NCI-H2196 (cell line): ENCODE data around the gene SLC12A7.
"Not testable (repeated sequence)": the region's sequence is repeated elsewhere in the genome, so short reads cannot be mapped to it uniquely, and the experiment has no call there.

Experiments
- DNase-seq: peaks from one replicate; lab custom pipeline; 2025; ENCODE audit not compliant: unreplicated experiment; lab: John Stamatoyannopoulos, UW

Gene SLC12A7

GRCh38 chr5:1127959-1128785, 16.3 kb upstream of the SLC12A7 start:
- peak; percentile 57 for DNase-seq

- not testable (repeated sequence) for DNase-seq
Observed at GRCh38 chr5:1125695-1126094, 13.8 kb upstream of the SLC12A7 start.

GRCh38 chr5:1125030-1125357, 13.1 kb upstream of the SLC12A7 start:
- DNase-seq, result no peak

GRCh38 chr5:1124205-1125029, 12.6 kb upstream of the SLC12A7 start:
- no peak for DNase-seq

- DNase-seq, result no peak
Observed at GRCh38 chr5:1123418-1124147, 11.7 kb upstream of the SLC12A7 start.

GRCh38 chr5:1122511-1123294, 10.8 kb upstream of the SLC12A7 start:
- no peak for DNase-seq

GRCh38 chr5:1121891-1122290, 10.0 kb upstream of the SLC12A7 start:
- no peak for DNase-seq

- no peak for DNase-seq
Observed at GRCh38 chr5:1121044-1121443, 9.2 kb upstream of the SLC12A7 start.

GRCh38 chr5:1120236-1120999, 8.6 kb upstream of the SLC12A7 start:
- DNase-seq, result no peak

GRCh38 chr5:1119312-1119831, 7.5 kb upstream of the SLC12A7 start:
- no peak for DNase-seq

GRCh38 chr5:1118738-1119137, 6.9 kb upstream of the SLC12A7 start:
- DNase-seq, result peak; percentile 72

- peak; percentile 90 for DNase-seq
Observed at GRCh38 chr5:1118231-1118698, 6.4 kb upstream of the SLC12A7 start.

GRCh38 chr5:1116977-1117376, 5.1 kb upstream of the SLC12A7 start:
- no peak for DNase-seq

- no peak for DNase-seq
Observed at GRCh38 chr5:1116109-1116740, 4.4 kb upstream of the SLC12A7 start.

- DNase-seq, result no peak
Observed at GRCh38 chr5:1115123-1115815, 3.4 kb upstream of the SLC12A7 start.

- no peak for DNase-seq
Observed at GRCh38 chr5:1113805-1114586, 2.1 kb upstream of the SLC12A7 start.

GRCh38 chr5:1113332-1113690, 1.4 kb upstream of the SLC12A7 start:
- DNase-seq, result no peak
